GM18870 (cell line): Measurements from ENCODE around the gene CNOT9.
"Not testable (repeated sequence)": the region's sequence is repeated elsewhere in the genome, so short reads cannot be mapped to it uniquely, and the experiment has no call there.

ENCODE experiments used
- ATAC-seq: cut with Tn5 transposase; IDR thresholded peaks from one replicate; pipeline ENCODE4 v1.9.1; 2021; ENCODE audit warnings: moderate library complexity; ENCODE audit not compliant: unreplicated experiment

Gene CNOT9, protein sequence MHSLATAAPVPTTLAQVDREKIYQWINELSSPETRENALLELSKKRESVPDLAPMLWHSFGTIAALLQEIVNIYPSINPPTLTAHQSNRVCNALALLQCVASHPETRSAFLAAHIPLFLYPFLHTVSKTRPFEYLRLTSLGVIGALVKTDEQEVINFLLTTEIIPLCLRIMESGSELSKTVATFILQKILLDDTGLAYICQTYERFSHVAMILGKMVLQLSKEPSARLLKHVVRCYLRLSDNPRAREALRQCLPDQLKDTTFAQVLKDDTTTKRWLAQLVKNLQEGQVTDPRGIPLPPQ

DNA sequence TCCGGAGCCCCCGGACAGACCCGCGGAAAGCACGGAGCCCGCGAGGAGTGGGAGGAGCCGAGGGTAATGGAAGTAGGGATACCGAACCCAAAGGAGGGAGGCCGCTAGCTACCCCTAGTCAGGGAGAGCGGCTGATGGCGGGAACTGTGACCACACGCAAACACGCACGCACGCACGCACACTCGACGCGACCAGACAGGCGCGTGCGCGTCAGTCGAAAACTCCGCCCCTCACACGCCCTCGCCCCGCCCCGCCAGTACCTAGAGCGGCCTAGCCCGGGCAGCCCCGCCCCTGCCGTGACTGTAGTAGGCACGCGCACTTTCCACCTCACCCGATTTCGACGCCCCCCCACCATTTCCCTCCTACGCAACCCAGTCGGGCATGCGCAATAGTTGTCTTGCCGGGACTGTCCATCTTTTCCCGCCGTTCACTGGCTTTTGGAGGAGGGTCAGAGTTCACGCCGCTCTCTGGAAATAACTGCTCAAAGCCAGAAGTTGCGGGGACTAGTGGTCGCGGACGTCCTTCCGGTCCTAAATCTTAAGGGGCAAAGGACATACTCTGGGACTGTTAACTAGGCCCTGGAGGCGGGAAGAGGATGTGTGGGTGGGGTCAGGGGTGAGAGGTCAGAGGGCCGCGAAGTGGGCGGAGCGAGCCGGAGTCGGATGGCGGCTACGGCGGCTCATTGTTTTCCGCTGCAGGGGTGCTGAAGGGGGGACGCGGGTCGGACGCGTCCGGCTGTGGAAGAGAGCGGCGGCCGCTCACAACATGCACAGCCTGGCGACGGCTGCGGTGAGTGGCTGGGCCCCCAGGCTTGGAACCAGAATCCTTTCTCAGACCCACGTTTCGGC lies at the start of gene CNOT9, which contains the start of gene USP37:
Gene CNOT9 (plus strand): TSS at position 650 of the 848 bp plus-strand sequence. CDS start 116 bp downstream, at position 766.
Gene USP37 (minus strand): TSS at position 162 of the 848 bp plus-strand sequence. CDS start 9,698 bp downstream, outside the sequence.
- peak; percentile 51 for ATAC-seq

DNA sequence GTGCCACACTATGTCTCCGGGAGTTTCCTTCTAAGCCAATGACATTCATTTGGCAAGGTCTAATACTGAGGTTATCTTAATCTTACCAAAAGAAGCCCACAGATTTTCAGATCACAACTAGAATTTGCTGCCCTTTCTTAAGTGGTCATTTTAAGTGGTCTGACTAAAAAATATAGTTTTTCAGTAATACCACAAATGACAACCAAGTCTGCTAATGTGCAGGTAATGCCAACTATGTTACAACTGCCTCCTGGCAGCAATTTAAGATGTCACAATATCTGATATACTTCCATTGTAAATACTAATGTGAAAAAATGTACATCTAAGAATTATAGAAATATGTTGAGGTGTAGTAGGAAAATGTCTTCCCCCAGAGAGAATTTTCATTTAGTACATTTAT lies 49.8 kb upstream of the CNOT9 start:
- no peak for ATAC-seq

DNA sequence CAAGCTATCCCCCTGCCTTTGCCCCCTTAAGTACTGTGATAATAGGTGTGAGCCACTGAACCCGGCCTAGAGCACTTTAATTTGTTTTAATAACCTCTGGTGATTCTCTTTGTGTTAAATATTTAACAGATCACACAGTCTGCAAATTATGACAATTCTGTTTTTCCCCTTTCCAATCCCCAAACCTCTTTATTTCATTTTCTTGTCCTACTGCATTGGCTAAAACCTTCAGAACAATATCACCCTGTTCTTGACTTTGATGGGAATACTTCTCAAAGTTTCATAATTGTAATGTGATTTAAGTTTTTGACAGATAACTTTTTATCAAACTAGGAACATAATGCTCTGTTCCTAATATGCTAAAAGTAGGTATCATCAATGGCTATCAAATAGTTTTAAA lies 45.0 kb upstream of the CNOT9 start:
- no peak for ATAC-seq

DNA sequence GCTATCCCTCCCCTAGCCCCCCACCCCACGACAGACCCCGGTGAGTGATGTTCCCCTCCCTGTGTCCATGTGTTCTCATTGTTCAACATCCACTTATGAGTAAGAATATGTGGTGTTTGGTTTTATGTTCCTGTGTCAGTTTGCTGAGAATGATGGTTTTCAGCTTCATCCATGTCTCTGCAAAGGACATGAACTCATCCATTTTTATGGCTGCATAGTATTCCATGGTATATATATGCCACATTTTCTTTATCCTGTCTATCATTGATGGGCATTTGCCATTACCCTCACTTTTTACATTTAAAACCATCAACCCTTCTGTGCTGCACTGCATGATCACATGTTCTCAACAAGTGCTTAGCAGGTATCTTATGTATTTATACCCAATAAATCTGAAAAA lies 40.2 kb upstream of the CNOT9 start:
- ATAC-seq: not testable (repeated sequence)

DNA sequence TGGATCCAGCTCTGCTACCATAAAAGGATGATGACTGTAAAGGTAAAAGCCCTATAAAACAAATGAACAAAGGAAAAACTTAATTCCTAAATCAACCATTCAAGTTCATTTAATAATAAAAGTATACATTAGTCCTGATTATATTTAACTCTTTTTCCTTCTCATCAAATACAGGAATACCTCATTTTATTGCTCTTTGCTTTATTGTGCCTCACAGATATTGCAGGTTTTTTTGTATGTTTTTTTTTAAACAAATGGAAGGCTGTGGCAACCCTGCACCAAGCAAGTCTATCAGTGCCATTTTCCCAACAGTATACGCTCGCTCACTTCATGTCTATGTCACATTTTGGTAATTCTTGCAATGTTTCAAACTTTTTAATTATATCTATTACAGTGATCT lies 38.6 kb upstream of the CNOT9 start:
- no peak for ATAC-seq

DNA sequence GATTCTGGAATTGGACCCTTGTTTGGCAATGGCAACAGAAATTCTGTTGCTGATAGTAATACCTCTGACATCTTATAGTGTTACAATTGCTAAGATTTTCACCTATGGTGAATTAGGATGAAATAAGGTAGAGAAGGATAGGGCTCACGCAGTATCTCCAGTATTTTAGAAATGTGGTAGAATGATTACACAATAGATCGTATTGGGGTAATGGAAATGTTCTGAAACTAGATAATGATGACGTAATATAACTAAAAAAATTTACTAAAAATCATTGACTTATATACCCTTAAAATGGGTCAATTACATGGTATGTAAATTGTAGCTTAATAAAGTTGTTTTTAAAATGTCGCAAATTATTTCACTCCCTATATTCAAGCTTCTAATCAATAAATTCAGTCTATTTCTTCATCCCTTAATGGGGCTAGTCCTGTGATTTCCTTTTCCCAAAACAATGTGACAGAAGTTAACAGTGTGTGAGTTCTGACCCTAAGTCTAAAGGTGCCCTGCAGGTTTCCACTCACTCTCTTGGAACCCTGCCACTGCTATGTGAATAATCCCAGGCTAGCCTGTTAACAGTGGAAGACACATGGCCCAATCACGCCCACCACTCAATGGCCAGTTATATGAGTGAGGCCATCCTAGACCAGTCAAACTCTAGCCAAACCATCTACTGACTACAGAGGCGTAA lies 31.7 kb upstream of the CNOT9 start:
- ATAC-seq: no peak

DNA sequence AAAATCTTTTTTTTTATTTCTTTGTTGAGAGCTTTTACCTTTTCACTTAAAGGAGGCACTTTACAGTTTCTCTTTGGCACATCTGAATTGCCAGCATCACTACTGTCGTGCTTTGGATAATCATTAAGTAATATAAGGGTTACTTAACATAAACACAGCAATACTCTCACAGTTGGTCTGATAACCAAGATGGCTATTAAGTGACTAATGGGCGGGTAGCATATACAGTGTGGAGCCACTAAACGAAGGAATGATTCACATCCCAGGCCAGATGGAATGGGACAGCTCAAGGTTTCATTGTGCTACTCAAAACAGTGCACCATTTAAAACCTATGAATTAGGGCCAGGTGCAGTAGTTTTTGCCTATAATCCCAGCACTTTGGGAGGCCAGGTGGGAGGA lies 28.6 kb upstream of the CNOT9 start:
- ATAC-seq: no peak

DNA sequence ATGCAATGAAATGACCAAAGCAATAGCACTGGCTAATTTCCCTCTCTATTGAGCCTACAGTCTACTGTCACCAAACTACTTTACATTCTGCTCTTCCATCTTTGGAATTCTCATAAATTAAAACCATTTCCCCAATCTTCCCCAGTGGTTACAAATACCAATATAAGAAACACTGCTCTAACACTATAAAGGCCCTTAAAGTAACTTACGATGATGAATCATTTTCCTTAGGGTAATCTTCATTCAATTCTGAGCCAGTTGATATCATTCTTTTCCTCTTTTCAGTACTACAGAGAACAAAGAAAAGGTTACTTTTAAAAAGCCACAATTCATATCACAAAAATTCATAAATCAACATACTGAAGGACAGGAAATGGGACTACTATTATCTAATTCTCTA lies 22.6 kb upstream of the CNOT9 start:
- no peak for ATAC-seq

DNA sequence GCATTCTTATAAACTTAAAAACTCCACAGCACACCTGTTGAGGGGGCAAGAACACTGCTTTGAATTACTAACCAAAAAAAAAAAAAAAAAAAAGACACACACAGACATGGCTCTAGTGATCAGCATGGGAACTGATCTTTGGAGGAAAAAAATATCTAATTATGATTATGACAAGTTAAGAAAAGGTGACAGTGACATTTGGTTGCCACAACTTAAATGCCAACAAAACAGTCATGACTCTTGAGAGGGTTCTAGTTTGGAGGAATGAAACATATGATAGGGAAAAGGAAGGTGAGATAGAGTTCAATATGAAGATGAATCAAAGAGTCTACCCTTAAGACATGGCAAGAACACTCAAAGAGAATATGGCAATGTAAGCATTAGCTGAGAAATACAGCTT lies 21.1 kb upstream of the CNOT9 start:
- ATAC-seq: no peak

DNA sequence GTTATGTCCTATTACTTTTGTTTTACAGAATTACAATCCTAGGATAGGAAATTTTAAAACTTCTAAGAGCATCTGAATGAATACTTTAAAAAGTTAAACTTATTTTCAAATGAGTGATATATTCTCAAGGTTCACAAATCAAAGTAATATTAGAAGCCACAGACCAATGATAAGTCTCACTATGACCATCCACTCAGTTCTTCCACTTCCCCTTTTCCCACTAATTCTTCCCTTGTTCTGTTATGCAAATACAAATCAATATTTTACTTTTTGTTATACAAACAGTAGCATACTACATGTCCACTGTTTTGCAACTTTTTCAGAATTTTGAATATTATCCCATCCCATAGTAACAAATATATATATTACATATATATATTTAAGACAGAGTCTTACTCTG lies 20.7 kb upstream of the CNOT9 start:
- ATAC-seq: no peak

DNA sequence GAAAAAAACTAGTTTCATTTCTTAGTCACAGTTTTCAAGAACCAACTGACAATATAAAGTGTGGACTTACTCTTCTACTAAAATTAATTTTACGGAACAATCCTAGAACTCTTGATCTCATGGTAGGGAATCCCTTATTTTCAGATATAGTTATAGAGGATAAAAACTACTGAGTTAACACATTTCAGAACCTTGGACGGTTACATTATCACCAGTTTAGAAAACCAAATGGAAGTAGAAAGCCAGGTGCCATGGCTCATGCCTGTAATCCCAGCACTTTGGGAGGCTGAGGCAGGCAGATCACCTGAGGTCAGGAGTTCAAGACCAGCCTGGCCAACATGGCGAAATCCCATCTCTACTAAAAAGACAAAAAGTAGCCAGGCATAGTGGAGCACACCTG lies 14.4 kb upstream of the CNOT9 start:
- ATAC-seq: not testable (repeated sequence)

DNA sequence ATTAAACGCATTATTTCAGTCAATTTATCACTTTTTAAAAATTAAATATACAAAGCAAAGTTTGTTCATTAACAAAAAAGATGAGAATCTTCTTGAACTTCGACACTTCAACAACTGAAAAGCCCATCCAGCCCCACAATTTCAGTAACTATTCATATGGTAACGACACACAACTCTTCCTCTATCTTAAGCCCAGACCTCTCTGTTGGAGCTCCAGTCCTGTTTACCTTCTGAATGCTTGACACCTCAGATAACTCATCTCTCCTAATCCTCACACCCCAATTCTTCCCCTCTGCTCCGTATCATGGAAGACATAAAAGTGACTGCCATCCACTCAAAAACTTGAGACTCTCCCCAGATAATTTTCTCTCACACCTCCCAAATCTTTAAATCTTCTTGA lies 13.1 kb upstream of the CNOT9 start:
- ATAC-seq: no peak

DNA sequence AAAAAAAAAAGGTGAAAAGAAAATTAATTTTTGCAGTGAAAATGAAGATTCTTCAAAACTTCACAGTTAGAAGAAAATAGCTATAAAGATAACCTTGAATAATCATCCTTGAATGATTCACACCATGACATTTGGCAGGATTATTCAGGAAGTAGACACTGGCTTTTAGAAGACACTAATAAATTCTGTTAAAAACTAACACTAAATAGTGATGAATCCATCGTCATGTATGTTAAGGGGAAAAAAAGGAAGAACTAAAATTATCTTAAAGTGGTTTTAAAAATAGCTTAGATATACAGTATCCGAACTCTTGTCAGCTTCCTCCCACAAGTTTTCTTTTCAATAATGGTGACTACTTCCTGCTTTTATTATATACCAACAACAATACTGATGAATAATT lies 10.7 kb upstream of the CNOT9 start:
- ATAC-seq: no peak

DNA sequence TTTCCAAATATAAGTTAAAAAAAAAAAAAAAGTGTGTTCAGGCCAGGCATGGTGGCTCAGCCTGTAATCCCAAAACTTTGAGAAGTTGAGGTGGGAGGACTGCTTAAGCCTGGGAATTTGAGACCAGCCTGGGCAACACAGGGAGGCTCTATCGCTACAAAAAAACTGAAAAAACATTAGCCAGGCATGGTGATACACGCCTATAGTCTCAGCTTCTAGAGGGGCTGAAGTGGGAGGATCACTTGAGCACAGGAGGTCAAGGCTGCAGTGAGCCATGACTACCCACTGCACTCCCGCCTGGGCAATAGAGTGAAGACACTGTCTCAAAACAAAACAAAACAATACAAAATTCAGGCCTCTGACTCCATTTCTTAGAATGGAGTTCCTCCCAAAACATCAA lies 9.7 kb upstream of the CNOT9 start:
- no peak for ATAC-seq

DNA sequence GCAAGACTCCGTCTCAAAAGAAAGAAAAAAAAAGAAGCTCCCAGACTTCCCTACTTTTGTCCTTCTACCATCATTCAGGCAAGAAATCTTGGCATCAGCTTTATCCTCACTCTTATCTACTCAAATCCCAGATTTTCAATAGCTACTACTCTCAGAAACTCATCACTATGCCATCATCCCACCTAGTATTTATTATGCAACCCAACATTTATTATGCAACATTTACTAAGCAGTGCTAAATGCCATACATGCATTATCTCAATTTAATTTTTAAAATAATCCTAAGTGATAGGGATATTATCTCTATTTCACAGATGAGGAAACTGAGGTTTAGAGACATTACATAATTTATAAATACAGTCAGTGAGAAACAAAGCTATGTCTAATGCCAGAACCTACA lies 4.6 kb upstream of the CNOT9 start:
- ATAC-seq: no peak

DNA sequence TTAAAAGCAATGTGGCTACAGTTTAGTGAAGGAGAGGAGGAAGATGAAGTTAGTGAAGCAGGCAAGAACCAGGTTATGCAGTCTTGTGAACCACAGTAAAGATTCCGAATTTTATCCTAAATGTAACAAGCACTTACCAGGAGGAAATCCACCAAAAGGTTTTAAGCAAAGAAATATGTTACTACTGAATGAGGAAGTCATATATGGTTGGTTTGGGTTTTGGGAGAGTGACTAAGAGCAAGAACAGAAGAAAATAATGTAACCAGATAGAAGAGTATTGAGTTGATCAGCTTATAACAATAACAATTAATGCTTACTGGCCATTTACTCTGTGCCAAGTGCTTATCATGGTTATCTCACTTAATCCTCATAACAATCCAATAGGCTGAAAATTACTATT lies 2.3 kb upstream of the CNOT9 start:
- no peak for ATAC-seq

DNA sequence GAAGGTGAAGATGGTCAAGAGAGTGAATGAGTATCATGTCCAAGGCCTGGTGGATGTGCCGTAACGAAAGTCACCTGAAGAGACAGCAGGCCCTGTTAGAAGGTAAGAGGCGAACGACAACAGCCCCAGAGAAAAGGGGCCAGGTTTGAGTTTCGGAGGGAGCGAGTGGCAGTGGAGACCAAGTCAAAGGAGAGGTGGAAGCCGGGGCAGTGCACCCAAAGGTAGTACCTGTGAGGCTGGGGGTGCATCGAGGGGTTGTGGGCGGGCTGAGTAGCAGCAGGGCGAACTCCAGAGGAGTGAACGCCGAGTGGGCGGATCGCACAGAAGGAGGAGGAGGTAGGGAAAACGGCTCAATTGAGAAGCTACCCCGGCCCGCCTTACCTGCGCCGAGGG lies 846 bp upstream of the CNOT9 start:
- peak; percentile 34 for ATAC-seq

DNA sequence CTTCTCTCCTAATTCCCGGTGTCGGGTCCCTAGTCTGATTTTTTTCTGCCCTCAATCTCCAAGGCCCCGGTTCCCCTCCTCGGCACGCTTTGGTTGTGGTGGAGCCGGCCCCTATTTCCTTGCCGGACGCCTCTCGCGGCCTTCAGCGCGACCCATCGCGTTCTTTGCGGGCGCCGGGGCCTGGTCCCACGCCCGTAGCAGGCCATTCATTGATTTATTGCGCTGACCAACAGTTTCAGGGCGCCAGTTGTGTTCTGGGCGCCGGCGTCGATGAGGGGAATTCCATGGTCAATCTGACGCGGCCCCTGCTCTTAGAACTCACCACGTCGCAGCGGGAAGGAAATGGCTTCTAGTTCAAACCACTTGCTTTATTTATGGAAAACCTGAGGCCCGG lies 396 bp downstream of the CNOT9 start:
- peak; percentile 22 for ATAC-seq

DNA sequence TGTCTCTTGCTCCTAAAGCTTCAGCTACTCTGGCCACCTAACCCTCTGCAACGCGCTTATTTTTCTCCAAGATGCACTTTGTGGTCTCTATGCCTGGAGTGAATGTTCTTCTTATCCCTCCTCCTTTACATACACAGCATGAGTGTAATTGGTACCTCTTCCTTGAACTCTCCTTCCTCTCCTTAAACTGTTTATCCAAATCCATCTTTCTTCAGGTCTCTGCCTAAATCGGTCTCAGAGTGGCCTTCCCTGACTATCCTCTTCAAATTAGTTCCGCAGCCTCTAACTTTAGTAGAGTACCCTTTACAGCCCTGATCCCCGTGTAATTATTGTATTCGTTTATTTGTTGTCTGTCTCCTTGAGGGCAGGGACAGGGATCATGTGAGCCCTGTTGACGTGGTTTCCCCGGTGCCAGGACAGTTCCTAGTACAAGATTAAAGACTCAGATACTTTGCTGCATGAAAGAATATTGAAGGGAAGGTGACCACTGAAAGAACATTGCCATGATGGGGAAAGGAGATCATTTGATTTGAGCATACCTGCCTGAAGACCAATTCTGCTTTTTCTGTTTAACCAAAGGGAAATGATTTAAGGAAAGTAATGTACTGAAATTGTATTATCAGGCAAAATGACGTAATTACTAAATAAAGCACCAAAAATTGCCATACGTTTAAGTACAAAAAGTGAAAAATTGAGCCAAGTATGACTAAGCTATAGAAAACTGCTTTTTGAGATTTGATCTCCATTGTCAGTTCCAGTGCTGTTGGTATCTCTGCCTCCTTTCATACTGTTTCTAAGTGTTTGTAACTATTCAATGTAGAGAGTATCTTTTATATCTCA lies 1.2 kb downstream of the CNOT9 start:
- ATAC-seq: no peak

DNA sequence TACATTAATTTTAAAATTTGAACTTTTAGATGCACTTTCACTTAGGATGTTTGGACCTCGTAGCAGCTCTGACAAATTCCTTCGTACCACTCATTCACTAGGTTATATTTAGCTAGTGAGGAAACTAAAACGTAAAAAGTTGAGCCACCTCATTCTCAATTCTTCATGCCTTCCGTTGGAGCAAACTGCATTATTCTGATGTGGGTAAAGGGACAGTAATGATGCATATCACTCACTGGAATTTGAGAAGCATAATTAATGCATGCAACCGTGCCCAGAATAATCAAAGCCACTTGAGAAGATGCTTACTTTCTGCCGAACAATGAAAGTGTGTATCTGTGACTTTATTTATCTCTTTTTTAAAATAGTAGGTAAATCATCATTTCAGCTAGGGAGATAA lies 2.2 kb downstream of the CNOT9 start:
- ATAC-seq: no peak

DNA sequence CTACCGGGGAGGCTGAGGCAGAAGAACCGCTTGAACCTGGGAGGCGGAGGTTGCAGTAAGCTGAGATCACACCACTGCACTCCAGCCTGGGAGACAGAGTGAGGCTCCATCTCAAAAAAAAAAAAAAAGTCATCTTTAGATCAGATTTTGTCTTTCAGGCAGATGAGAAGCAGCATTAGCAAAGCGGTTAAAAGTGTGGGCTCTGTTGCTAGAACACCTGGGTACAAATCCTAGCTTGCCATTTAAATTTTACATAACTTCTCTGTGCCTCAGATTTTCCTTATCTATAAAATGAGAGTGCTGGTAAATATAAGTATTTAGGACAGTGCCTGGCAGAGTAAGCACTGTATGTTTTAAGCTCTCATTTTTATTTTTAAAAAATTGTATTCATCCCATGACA lies 8.2 kb downstream of the CNOT9 start:
- no peak for ATAC-seq
